ENCODE results near the gene OBSCN. TPM values are rescaled to one million over a fixed set of nuclear protein-coding genes. Genes with fewer than 3 reads are reported as not detected.

OBSCN gene
- total and polyA plus RNA-seq, 4 donors, result 0.54 to 5.6 (median 2.7) TPM

DNA sequence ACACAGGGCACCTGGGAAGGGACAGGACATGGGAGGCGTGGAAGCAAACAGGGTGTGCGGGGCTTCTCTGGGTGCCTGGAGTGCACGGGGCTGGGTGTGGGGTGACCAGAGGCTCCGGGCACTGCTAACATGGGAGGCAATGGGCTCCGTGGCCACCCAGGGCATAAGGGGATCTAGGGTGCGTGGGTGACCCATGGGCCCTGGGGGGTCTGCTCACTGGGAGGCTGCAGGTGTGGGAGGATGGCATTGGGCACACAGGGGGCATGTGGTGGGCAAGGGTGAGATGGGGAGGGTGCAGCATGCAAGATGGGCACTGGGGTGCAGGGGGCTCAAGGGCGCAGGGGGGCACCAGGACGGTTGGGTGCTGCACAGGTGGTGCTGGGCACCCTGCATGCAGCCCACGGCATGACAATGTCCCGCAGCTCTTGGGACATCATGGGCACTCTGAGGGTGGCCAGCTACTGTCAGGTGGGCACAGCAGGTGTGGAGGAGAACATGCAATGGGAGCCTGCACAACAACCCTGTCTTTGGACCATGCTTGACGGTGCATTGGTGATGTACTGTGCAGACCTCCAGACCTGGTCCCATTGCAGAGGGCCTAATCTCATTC is 183.7 kb downstream of the OBSCN start:
- H3K4me1 ChIP-seq (ENCODE audit: control insufficient read depth in 4 of 4, insufficient read depth in 4 of 4, low read length in 3 of 4), result no peaks in the 10 kb centered on the region
- no peaks in the 10 kb centered on the region for H3K9me3 ChIP-seq (ENCODE audit: control insufficient read depth in 4 of 4, low read length in 3 of 4)
- no peaks in the 10 kb centered on the region for H3K27me3 ChIP-seq (ENCODE audit: control insufficient read depth in 4 of 4, insufficient read depth in 4 of 4, low read length in 3 of 4)
- DNase-seq (ENCODE audit: low spot score), result no peak
- WGBS, result 97% methylated on average over 11 of the region's 11 CpGs
- TF ChIP-seq, protein P1, sequence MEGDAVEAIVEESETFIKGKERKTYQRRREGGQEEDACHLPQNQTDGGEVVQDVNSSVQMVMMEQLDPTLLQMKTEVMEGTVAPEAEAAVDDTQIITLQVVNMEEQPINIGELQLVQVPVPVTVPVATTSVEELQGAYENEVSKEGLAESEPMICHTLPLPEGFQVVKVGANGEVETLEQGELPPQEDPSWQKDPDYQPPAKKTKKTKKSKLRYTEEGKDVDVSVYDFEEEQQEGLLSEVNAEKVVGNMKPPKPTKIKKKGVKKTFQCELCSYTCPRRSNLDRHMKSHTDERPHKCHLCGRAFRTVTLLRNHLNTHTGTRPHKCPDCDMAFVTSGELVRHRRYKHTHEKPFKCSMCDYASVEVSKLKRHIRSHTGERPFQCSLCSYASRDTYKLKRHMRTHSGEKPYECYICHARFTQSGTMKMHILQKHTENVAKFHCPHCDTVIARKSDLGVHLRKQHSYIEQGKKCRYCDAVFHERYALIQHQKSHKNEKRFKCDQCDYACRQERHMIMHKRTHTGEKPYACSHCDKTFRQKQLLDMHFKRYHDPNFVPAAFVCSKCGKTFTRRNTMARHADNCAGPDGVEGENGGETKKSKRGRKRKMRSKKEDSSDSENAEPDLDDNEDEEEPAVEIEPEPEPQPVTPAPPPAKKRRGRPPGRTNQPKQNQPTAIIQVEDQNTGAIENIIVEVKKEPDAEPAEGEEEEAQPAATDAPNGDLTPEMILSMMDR (IDR thresholded peaks at IDR 0.05; ENCODE audit: low read depth, low read length, missing input control), result no peak
- TF ChIP-seq NR2F2 (IDR thresholded peaks at IDR 0.05), result no peak
- TF ChIP-seq GABPA (IDR thresholded peaks at IDR 0.05 in 1 of 2, conservative IDR thresholded peaks at IDR 0.05 in 1 of 2), result no peak
- TF ChIP-seq FOXA1 (IDR thresholded peaks at IDR 0.05), result no peak
- TF ChIP-seq, protein P2, sequence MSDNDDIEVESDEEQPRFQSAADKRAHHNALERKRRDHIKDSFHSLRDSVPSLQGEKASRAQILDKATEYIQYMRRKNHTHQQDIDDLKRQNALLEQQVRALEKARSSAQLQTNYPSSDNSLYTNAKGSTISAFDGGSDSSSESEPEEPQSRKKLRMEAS (IDR thresholded peaks at IDR 0.05), result no peak
- TF ChIP-seq TAF1 (conservative IDR thresholded peaks at IDR 0.05), result no peak
- no peak for TF ChIP-seq RAD21 (IDR thresholded peaks at IDR 0.05)
- no peak for TF ChIP-seq RXRA (IDR thresholded peaks at IDR 0.05)
- no peak overlapping the region for H3K27ac ChIP-seq (ENCODE audit: low read depth in 1 of 2, low read length in 2 of 2)
- H3K9ac ChIP-seq (ENCODE audit: low read depth in 1 of 2, low read length in 2 of 2), result no peak overlapping the region
- H3K4me3 ChIP-seq (ENCODE audit: low read depth in 1 of 3, low read length in 3 of 3), result no peak overlapping the region
- peaks cover 3 to 16% (median 10%) of the 10 kb centered on the region in 4 donors for H3K36me3 ChIP-seq (ENCODE audit: control insufficient read depth in 4 of 4, insufficient read depth in 3 of 4, low read depth in 1 of 4, low read length in 3 of 4)

DNA sequence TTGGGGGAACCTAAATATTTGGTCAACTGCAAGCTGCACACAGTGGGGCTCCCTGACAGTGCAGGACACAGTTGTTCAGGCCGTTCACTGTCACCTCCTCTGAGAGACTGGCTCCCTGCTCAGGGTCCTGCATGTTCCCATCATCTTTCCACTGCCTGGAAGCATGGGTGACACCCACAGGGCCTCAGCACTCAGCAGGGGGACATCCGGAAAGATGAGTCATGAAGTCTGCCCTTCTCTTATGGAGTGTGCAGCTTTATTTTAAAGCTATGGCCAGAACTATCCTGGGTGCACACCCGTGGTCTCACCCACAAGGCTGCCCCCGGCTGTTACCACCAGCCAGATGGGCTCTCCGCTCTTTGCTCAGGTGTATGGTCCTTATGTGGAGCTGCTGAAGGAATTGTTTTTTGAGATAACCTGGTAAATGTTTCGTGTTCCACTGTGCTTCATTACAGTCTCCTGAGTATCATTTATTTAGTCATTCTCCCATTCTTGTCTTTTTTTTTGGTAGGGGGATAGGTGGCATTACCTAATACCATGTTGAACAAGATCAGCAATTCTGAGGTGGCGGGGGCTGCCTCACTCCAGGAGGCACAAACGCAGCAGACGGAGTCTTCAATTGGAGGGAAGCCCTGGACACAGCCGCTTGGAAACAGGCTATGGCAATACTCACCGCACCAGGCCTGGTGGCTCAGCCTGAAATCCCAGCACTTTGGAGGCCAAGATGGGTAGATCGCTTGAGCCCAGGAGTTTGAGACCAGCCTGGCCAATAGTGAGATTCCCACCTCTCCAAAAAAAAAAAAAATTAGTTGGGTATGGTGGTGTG is 184.5 kb downstream of the OBSCN start:
- Histone ChIP-seq H3K4me1 (ENCODE audit: control insufficient read depth in 4 of 4, insufficient read depth in 4 of 4, low read length in 3 of 4) (no peaks in the 10 kb centered on the region), H3K27ac (ENCODE audit: low read depth in 1 of 2, low read length in 2 of 2) (no peak overlapping the region), H3K36me3 (ENCODE audit: control insufficient read depth in 4 of 4, insufficient read depth in 3 of 4, low read depth in 1 of 4, low read length in 3 of 4) (peaks cover 6 to 20% (median 11%) of the 10 kb centered on the region in 4 donors), H3K4me3 (ENCODE audit: low read depth in 1 of 3, low read length in 3 of 3) (no peak overlapping the region), H3K27me3 (ENCODE audit: control insufficient read depth in 4 of 4, insufficient read depth in 4 of 4, low read length in 3 of 4) (no peaks in the 10 kb centered on the region), H3K9me3 (ENCODE audit: control insufficient read depth in 4 of 4, low read length in 3 of 4) (no peaks in the 10 kb centered on the region), H3K9ac (ENCODE audit: low read depth in 1 of 2, low read length in 2 of 2) (no peak overlapping the region)
- TF ChIP-seq HNF4G (IDR thresholded peaks at IDR 0.05) (no peak), FOXA2 (IDR thresholded peaks at IDR 0.05) (no peak), RXRA (IDR thresholded peaks at IDR 0.05) (no peak), RAD21 (IDR thresholded peaks at IDR 0.05) (no peak), HNF4A (conservative IDR thresholded peaks at IDR 0.05) (no peak), JUND (IDR thresholded peaks at IDR 0.05) (no peak), EGR1 (IDR thresholded peaks at IDR 0.05; ENCODE audit: low read depth in 2 of 2) (no peak), FOXA1 (IDR thresholded peaks at IDR 0.05) (no peak), NR2F2 (IDR thresholded peaks at IDR 0.05) (no peak), YY1 (IDR thresholded peaks at IDR 0.05) (no peak), TAF1 (conservative IDR thresholded peaks at IDR 0.05) (no peak), SP1 (IDR thresholded peaks at IDR 0.05) (no peak), GABPA (IDR thresholded peaks at IDR 0.05 in 1 of 2, conservative IDR thresholded peaks at IDR 0.05 in 1 of 2) (no peak)
- TF ChIP-seq, protein P3, sequence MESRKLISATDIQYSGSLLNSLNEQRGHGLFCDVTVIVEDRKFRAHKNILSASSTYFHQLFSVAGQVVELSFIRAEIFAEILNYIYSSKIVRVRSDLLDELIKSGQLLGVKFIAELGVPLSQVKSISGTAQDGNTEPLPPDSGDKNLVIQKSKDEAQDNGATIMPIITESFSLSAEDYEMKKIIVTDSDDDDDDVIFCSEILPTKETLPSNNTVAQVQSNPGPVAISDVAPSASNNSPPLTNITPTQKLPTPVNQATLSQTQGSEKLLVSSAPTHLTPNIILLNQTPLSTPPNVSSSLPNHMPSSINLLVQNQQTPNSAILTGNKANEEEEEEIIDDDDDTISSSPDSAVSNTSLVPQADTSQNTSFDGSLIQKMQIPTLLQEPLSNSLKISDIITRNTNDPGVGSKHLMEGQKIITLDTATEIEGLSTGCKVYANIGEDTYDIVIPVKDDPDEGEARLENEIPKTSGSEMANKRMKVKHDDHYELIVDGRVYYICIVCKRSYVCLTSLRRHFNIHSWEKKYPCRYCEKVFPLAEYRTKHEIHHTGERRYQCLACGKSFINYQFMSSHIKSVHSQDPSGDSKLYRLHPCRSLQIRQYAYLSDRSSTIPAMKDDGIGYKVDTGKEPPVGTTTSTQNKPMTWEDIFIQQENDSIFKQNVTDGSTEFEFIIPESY (IDR thresholded peaks at IDR 0.05), result no peak
- TF ChIP-seq, protein P4, sequence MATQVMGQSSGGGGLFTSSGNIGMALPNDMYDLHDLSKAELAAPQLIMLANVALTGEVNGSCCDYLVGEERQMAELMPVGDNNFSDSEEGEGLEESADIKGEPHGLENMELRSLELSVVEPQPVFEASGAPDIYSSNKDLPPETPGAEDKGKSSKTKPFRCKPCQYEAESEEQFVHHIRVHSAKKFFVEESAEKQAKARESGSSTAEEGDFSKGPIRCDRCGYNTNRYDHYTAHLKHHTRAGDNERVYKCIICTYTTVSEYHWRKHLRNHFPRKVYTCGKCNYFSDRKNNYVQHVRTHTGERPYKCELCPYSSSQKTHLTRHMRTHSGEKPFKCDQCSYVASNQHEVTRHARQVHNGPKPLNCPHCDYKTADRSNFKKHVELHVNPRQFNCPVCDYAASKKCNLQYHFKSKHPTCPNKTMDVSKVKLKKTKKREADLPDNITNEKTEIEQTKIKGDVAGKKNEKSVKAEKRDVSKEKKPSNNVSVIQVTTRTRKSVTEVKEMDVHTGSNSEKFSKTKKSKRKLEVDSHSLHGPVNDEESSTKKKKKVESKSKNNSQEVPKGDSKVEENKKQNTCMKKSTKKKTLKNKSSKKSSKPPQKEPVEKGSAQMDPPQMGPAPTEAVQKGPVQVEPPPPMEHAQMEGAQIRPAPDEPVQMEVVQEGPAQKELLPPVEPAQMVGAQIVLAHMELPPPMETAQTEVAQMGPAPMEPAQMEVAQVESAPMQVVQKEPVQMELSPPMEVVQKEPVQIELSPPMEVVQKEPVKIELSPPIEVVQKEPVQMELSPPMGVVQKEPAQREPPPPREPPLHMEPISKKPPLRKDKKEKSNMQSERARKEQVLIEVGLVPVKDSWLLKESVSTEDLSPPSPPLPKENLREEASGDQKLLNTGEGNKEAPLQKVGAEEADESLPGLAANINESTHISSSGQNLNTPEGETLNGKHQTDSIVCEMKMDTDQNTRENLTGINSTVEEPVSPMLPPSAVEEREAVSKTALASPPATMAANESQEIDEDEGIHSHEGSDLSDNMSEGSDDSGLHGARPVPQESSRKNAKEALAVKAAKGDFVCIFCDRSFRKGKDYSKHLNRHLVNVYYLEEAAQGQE (IDR thresholded peaks at IDR 0.05), result no peak
- TF ChIP-seq, protein P2 (IDR thresholded peaks at IDR 0.05), result no peak
- TF ChIP-seq, protein P1 (IDR thresholded peaks at IDR 0.05; ENCODE audit: low read depth, low read length, missing input control), result no peak
- TF ChIP-seq, protein P5, sequence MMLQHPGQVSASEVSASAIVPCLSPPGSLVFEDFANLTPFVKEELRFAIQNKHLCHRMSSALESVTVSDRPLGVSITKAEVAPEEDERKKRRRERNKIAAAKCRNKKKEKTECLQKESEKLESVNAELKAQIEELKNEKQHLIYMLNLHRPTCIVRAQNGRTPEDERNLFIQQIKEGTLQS (IDR thresholded peaks at IDR 0.05), result no peak
- DNase-seq (ENCODE audit: low spot score), result no peak
- WGBS, result 93% methylated on average over 12 of the region's 12 CpGs
